Activated gamma-delta T cell (primary cell): ENCODE results near the gene CCDC137.

ENCODE experiments used
- DNase-seq: peaks from one replicate; lab custom pipeline; 2025; lab: John Stamatoyannopoulos, UW

Gene CCDC137

DNA sequence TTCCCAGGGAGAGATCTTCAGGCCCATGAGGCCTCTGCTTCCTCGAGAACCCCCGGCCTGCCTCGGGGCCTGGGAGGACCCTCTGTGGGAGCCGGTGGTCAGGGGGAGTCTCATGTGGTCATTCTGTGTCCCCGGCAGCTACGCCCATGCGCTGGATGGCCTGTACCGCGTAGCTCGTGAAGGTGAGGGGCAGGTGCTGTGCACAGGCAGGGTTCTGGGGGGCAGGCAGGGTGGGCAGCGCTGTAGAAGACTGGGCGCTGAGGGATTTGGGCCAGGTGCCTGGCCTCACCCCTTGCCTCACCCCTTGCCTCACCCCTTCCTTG lies 50.1 kb downstream of the CCDC137 start:
- DNase-seq: no peak

GRCh38 chr17:81717049-81717765 lies 50.7 kb downstream of the CCDC137 start:
- no peak for DNase-seq

GRCh38 chr17:81717766-81718089 lies 51.2 kb downstream of the CCDC137 start:
- no peak for DNase-seq

GRCh38 chr17:81719410-81720266 lies 53.1 kb downstream of the CCDC137 start:
- DNase-seq: no peak

- no peak for DNase-seq
Observed at GRCh38 chr17:81720267-81721071, 53.9 kb downstream of the CCDC137 start.

DNA sequence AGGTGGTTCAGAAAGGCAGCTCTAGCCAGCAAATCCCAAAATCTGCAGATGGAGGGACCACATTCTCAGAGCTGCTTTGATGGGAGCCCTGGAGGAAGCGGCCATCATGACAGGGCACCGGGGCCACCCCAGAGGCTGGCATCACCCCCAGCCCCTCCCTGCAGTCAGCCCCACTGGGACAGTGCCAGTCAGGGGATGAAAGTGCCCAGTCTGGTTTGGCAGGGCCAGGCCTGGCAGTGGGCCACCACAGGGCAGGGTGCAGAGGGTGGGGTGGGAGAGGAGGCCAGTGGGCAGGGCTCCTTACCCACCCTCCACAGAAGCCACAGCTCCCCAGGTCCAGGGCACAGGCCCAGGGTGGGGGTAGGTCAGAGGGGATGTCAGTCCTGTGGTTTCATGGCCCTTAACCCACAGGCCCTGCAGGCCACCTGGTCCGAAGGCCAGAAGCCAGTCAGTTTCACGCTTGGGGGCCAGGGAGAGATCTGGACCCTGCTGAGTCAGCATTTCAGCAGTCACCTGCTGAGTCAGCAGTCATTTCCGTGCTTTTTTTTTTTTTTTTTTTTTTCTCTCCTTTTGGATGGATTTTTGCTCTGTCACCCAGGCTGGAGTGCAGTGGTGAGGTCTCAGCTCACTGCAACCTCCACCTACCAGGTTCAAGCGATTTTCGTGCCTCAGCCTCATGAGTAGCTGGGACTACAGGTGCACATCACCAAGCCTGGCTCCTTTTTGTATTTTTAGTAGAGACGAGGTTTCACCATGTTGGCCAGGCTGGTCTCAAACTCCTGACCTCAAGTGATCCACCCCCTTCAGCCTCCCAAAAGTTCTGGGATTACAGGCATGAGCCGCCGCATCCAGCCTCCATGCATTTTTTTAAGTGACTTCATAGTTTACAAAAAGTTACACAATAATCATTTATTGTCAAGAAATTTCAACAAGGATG lies 55.9 kb downstream of the CCDC137 start:
- DNase-seq: no peak
